COR-L47 (cell line): ENCODE measurements around the gene GMDS.
A peak's percentile ranks its signal among the peaks of the same experiment; 100 is the strongest.

ENCODE experiments used
- DNase-seq: peaks from one replicate; lab custom pipeline; 2025; lab: John Stamatoyannopoulos, UW

The GMDS gene

DNA sequence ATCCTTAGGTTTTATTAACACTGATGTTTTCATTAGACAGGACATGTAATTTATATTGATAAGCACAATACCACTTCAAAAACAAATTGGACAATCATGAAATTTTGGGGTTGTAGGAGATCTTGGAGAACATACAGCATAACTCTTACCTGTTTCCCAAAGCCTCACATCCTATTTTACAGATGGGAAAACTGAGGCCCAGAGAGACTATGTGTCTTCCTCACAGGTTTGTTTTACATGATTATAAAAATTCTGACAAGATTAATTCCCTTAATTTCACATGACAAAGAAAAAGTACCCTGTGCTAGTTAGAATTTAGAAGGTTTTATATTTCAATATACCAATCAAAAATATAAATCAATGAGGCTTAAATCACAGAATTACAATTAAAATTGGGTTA, 145.5 kb downstream of the GMDS start:
- DNase-seq, result no peak

DNA sequence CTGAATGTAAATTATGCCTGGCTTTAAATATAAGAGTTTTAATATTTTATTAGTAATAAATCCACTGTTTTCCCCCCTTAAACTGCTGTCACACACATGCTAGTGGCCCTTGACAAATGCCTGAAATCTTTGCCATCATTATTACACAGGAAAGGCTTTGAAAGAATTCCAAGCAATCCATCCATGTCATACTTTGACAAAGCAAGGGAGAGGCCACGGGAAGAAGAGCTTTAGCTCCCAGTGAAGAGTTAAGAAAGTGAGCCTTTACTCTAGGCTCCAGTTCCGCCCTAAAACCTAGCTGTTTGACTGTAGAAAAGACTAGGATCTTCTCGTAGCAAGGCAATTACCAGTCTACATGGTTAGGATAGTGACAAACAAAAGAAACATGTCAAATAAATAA, 147.9 kb downstream of the GMDS start:
- no peak for DNase-seq

DNA sequence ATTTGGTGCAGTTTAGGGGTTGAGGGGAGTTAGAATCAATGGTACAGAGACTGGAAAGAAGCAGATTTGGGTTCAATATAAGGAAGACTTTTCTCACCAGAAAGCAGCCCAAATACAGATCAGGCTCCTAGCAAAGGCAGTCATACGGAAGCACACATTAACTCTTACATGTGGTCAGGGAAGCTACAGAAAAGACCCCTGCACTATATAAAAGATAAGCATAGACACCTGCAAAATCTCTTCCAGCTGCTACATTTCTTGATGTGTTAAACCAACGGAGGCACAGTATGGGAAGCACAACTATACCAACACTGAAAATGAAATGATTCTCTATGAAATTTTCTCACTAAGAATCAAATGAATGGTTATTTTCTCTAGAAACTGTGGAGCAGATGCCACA, 150.8 kb downstream of the GMDS start:
- DNase-seq, result no peak

DNA sequence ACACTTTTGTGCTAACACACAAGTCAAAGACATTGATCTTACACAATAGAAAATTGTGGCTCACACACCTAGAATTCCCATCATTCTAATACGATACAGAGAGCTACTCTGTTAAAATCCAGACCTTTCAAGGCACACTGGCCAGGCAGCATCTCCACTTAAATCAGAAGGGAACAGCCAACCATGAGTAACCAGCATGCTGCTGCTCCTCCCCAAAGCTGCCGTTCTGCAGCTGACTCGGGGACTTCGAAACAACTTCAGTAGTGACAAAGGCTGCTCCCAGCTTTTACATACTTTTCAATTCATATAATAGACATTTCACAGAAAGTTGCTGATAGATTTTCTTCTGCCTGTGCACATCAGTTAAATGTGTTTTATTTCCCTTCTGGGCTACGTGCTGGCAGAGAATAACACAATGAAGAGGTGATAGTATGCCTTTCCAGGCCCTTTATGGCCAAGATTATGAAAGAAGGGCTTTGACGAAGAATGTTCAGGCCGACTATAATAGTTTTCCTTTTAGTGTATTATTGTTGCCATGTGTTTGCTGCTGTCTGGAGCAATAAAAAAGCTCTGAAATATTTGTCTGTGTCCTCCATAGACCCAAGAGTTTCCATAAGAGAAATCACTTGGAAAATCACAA, 159.0 kb downstream of the GMDS start:
- DNase-seq, result no peak

DNA sequence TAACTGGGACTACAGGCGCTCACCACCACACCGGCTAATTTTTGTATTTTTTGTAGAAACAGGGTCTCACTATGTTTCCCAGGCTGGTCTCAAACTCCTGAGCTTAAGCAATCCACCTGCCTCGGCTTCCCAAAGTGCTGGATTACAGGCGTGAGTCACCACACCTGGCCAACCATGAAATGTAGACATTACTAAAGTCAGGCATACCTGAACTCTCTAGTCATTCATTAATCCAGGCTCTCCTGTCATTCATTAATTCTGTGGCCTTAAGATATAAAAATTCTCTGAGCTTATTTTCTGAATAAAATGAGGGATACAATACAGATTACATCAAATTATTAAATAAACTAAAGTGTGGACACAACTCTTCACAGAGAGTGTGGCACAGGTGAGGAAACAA, 159.7 kb downstream of the GMDS start:
- no peak for DNase-seq

DNA sequence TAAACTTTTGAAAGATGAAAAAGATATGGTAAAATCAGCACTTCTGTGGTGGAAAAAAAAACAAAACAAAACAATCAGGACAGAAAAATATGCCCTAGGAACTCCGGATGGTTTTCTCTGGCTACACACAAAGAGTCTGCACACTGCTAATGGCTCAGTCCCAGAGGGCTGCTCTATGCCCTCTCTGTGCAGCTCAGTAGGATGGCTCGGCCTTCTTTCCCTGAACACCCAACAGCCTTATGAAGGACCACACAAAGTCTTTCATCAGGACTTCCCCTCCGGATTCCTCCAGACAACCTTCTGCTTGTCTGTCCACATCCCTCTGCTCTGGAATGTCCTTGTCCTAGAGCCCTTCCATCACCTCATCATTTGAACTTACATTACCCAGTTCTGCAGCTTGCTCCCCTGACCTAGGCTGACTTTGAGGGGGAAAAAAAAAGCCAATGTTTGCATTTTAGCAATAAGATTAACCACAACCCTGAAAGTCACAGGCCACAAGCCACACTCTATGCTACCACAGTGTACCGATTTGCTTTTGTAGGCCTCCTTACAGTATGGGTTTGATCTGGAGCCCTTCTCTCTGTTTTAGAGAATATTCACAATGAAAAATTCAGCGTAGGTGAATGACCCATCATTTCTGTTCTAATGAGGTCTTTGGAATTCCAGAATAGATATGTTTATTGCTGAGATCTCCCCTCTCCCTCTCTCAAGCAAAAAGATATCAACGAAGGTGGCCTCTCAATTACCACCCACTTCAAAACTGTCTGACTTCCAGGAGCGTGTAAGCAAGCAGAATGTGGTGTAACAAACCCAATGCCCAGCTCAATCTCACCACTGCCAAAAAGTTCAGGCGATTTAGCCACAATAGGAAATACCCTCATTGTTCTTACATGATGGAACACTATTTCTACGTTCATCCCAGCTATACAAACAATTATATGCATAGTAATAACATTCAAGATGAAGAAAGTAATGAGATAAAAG, 164.0 kb downstream of the GMDS start:
- no peak for DNase-seq

DNA sequence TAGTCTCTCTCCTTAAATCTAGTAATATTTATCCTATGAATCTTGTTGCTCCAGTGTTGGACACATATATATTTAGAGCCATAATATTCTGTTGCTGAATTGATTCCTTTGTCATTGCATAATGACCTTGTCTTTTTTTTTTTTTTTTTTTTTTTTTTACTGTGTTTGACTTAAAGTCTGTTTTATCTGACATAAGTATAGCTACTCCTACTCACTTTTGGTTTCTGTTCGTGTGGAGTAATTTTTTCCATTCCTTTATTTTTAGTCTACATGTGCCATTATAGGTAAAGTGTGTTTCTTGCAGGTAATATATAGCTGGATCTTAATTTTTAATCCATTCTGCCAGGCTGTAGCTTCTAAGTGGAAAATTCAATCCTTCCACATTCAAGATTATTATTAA, 166.5 kb downstream of the GMDS start:
- DNase-seq, result no peak

DNA sequence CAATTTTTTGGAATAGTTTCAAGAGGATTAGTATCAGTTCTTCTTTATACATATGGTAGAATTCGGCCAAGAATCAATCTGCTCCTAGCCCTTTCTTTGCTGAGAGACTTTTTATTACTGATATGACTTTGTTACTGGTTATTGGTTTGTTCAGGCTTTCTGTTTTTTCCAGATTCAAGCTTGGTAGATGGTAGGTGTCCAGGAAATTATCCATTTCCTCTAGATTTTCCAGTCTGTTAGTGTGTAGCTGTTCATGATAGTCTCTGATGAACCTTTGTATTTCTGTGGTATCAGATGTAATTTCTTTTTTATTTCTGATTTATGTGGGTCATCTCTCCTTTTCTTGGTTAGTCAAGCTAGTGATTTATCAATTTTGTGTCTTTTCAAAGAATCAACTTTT, 167.6 kb downstream of the GMDS start:
- DNase-seq, result no peak

DNA sequence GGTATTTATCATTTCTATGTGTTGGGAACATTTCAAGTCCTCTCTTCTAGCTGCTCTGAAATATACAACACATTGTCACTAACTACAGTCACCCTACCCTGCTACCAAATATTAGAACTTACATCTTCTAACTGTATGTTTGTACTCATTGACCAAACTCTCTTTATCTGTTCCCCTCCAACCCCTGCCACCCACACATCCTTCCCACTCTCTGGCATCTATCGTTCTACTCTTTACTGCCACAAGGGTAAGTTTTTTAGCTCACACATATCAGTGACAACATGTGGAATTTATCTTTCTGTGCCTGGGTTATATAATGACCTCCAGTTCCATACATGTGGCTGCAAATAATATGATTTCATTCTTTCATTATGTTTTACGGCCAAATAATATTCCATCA, 171.9 kb downstream of the GMDS start:
- no peak for DNase-seq

DNA sequence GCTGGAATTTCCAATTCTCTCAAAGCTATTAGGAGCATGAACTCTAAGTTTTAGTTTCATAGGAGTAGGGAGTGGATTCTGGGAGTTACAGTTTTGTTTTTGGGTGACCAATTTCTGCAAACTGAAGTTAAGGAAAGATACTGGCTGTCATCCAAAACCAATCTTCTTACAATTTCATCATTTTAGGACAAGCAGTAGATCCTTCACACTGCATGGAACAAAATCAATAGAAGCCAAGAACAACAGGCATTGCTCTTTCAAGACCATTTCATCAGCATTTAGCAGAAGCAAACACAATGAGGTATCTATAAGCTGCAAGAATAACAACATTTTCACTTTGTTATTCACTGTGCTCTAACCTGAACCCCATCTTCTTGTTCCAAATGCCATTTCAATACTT, 173.0 kb downstream of the GMDS start:
- DNase-seq, result no peak

DNA sequence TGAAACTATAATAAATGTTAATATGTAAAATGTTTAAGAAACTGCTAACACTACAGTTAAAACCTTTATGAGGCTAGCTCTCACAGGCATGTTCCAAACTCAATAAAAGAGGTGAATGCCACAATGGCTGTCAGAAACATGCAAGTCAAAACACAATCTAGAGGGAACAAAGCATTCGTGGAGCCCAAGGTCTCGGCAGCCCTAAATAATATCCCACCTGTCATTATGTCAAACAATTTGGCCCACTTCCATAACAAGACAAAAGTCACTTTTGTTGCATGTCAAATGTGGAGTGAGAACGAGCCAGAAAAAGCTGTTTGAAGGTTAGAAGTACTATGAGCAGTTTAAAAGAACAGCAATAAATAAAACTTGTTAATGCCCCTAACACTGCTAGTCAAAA, 181.9 kb downstream of the GMDS start:
- DNase-seq, result peak; percentile 70

DNA sequence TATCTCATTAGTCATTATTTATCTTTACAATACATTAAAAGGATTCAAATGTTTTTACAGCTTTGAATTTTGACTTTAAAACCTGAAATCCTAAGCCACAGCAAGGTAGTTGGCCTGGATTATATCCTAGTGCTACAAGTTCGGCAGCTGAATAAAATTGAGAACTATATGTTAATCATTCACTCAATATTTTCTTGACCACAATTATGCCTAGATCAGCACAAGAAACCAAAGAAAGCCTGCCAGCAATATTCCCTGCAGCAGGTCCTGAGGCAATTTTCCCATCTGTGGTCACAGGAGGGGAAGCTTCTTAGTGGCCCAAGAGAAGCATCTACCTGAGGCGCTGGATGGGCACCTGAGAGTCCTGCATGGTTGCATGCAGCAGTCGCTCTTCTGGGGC, 183.5 kb downstream of the GMDS start:
- no peak for DNase-seq

DNA sequence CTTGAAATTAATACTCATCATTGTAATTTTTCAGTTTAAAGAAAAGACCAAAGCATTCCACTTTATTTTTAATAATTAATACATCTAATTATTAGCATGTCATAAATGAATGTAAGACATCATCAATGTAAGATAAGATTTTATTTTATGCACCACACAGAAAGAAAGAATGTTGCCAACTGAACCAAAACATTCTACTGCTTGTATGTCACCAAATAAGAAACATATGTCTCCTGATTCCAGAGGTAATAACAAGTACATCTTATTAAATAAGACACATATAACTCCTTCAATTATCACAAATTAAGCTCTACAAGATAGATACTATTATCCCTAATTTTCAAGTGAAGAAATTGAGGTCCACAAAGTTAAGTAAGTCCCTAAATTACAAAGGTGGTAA, 189.5 kb downstream of the GMDS start:
- no peak for DNase-seq

DNA sequence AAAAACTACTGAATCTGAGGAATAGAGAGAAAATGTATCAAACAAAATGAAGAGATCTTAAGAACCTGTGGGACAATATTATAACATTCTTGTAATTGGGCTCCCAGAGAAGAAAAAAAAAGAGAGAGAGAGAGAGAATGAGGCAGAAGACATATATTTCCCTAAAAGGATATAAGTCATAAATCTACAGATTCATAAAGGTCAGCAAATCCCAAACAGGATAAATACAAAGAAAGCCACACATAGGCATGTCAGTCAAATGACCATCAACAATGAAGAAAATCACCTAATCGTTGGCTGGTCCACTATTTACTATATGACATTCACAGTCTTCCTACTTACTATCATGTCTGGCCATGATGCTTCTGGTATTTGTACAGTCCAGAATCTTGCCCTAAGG, 190.3 kb downstream of the GMDS start:
- DNase-seq, result no peak

DNA sequence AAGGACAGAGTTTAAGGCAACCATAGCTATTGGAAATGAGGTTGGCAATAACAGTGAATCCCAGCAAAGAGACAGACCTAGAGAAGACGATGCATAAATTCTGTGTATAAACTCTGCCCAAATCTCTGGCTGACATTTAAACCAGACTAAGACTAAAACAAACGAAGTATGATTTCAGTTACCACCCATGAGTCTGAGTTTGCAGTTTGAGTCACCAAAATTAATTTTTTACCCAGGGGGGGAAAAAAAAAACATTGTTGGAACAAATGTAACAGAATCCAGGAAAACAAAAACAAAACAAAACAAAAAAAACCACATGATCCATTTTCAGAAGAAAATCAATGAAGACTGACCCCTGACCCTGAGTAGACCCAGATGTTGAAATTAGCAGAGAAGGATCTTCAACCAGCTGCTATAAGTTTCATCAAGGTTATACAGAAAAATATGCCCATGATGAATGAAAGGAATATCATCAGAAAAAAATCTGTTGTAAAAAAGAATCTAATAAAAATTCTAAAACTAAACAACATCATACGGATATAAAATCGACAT, 190.8 kb downstream of the GMDS start:
- DNase-seq, result no peak

DNA sequence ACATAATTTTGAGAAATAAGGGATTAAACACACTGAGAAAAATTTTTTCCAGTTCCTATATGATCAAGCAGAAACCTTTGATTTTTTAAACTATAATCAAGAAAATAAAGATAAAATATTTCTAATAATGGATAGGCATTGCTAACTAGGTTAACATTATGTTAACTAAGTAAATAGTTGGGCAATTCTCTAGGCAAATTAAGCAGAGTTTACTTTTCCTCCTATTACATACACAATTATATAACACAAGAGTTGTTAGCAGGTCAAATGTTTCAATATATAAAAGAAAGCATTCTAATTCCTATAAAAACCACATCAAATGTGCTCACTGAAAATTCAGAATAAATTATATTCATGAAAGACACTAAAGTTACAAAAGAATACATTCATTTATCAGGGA, 191.7 kb downstream of the GMDS start:
- DNase-seq, result no peak

DNA sequence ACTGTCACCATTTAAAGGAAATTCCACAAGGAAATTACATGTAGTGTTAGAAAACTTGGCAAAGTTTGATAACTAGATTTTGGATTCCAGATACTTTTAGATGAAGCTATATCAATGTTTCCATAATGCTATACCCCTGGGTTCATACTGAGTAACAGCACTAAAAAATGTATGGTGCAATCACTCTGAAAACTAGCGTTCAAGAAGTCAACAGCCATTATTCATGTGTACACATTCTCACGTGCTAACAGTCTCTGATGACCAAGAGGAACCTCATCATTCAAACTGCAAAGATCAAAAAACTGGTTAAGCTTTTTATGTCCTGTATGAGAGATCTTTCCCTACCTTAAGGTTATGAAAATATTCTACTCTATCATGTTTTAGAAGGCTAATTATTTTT, 197.6 kb downstream of the GMDS start:
- DNase-seq, result no peak

DNA sequence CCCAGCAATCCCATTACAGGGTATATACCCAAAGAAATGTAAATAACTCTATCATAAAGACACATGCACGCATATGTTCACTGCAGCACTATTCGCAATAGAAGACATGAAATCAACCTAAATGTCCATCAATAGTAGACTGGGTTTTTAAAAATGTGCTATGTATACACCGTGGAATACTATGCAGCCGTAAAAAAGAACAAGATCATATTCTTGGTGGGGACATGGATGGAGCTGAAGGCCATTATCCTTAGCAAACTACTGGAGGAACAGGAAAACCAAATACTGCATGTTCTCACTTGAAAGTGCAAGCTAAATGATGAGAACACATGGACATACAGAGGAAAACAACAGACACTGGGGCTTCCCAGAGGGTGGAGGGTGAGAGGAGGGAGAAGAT, 201.2 kb downstream of the GMDS start:
- no peak for DNase-seq

DNA sequence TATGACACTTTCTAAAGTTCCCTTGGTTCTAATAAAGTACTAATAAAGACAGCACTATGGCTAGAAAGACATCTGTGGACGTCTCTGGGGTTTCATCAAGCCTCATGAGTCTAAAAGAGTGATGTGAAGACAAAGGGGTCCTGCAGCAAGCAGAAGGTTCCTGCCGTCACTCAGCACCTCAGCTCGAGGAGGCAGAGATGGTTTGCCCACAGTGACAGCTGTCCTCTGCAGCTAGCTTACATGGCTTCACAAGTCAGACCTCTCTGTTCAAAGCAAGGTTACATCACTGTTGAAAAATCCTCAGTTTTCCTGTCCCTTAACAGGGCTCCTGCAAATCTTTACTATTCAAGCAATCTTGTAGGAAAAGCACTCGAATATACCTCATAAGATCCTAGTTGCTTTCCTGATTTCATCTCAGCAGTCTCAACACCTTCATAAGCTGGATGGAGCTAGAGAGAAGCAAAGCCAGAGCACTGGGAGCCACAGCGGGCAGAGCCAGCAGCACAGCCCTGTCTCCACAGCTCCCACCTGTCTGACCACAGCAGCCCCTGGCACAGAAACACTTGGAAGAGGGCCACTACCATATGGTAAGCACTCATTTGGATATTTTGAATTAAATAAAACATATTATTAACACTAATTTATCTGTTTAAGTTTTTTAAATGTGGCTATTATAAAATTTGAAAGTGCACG, 202.3 kb downstream of the GMDS start:
- DNase-seq, result no peak

DNA sequence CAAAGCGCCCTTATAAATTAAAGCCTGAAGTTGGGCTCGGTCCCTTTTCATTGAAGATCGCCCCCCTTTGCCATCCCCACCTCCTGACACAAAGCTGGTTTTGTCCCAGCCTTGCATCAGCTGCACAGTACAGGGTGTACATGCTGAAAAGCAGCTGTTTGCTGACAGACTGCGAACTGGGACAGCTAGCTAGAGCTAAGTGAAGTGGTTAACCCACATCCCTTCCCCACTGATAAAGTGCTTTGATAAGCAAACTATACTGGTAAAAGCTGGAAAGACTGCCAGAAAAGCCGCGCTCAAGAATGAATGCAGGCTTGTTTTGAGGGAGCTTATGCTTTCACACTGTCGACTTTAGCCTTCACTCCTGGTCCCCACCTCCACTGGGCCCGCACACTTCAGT, 207.3 kb downstream of the GMDS start:
- DNase-seq, result no peak

DNA sequence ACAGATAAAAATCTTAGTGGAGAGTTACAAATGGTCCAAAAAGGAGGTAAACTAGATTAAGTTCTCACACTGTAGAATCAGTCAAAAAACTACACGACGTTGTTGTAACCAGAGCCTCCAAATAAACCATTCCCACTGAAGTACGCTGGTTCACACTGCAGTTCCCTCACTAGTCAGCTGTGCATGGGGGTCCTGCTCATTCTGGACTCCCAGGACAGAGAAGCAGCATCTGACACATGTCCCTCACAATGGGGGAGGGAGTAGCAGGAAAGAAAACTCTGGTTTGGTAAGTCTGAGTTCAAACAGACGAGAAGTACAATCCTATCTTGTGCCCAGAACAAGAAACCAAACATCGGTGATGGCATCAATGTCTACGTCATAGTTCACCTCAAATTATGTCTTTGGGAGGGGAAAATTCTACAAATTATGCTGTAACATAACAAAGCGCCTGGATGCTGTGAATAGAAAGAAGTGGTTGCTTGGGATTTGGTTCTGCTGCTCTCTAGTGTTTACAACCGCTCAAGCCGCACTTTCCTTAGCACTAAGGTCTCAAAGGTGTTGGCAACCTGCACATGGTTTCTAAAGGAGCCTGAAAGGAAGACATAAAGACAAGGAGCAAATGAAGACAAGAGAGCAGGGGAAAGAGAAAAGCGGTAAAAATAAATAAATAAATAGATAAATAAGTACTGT, 208.0 kb downstream of the GMDS start:
- no peak for DNase-seq

DNA sequence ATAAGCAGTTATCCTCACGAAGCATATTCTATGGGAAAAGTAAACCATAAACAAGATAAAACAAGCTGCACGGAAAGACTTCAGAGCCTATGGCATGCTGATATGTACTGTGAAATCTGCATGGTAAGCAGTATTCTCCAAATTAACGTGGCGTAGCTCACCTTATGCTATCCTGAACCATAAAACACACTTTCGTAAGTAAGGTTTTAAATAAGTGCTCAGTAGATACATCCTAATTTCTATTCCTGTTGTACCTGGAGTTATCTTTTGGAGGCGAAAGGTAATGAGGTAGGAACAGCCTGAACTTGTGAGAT, 208.7 kb downstream of the GMDS start:
- no peak for DNase-seq
